Natural killer cell (primary cell): ENCODE measurements around the gene MAGEA11. TPM values are rescaled to one million over a fixed set of nuclear protein-coding genes. Genes with fewer than 3 reads are reported as not detected.
"Not testable (repeated sequence)": the region's sequence is repeated elsewhere in the genome, so short reads cannot be mapped to it uniquely, and the experiment has no call there.

Experiments
- ATAC-seq, 3 donors: fragments of 150-1000 bp in 2 of 3; fragments of 200-7000 bp in 1 of 3; cut with Tn5 transposase; 1 replicate in 1 of 3; 2 replicates in 2 of 3; pipeline ENCODE4 v1.10.0; 2021; ENCODE audit warnings: mild to moderate bottlenecking in 2 of 3, moderate library complexity in 2 of 3
- DNase-seq, 2 donors: peaks; one replicate each; pipeline versions ENCODE4 v3.0.0 to v3.0.0-alpha.2; 2013 to 2021; ENCODE audit warnings: mixed read lengths in 1 of 2
- H3K27ac ChIP-seq: one replicate; pipeline ENCODE4 v1.5.1; 2013; ENCODE audit warnings: mild to moderate bottlenecking, low read length
- H3K27me3 ChIP-seq: one replicate; pipeline ENCODE4 v1.6.1; 2013; ENCODE audit warnings: low read length; ENCODE audit not compliant: control insufficient read depth, insufficient read depth
- H3K36me3 ChIP-seq: one replicate; pipeline ENCODE4 v1.6.1; 2013; ENCODE audit warnings: low read length; ENCODE audit not compliant: control insufficient read depth, insufficient read depth
- H3K4me1 ChIP-seq: one replicate; pipeline ENCODE4 v1.6.1; 2013; ENCODE audit warnings: low read length; ENCODE audit not compliant: control insufficient read depth, insufficient read depth
- H3K4me3 ChIP-seq: one replicate; pipeline ENCODE4 v1.5.1; 2013; ENCODE audit warnings: low read length
- H3K9me3 ChIP-seq: one replicate; pipeline ENCODE4 v1.6.1; 2013; ENCODE audit warnings: low read length; ENCODE audit not compliant: control insufficient read depth, insufficient read depth
- H3K27ac Mint-ChIP-seq, 2 donors: one replicate each; pipeline ENCODE4 v1.8.0; 2022; ENCODE audit warnings: mild to moderate bottlenecking in 2 of 2, mixed read lengths in 2 of 2, moderate library complexity in 1 of 2
- H3K27me3 Mint-ChIP-seq, 2 donors: one replicate each; pipeline ENCODE4 v1.8.0; 2022; ENCODE audit warnings: low read depth in 2 of 2, mixed read lengths in 2 of 2
- H3K36me3 Mint-ChIP-seq: one replicate; pipeline ENCODE4 v1.8.0; 2022; ENCODE audit warnings: mixed read lengths
- H3K4me1 Mint-ChIP-seq, 2 donors: one replicate each; pipeline ENCODE4 v1.8.0; 2022; ENCODE audit warnings: mixed read lengths in 2 of 2
- H3K4me3 Mint-ChIP-seq: one replicate; pipeline ENCODE4 v1.8.0; 2022; ENCODE audit warnings: mild to moderate bottlenecking, moderate library complexity, mixed read lengths
- H3K9me3 Mint-ChIP-seq, 2 donors: one replicate each; pipeline ENCODE4 v1.8.0; 2022; ENCODE audit warnings: mixed read lengths in 2 of 2
- WGBS: methylation state at CpG from one replicate; pipeline ENCODE4 v1.1.7; 2013; ENCODE audit warnings: missing lambda C conversion rate; ENCODE audit not compliant: insufficient coverage; 5-methylcytosine and 5-hydroxymethylcytosine counted together
- intact Hi-C: fragments of 100-400 bp; cut with micrococcal nuclease; formaldehyde crosslinking; loops from one replicate; pipeline ENCODE4 v1.14.2; 2022
- total RNA-seq, 4 donors: library from RNA; stranded (reverse); fragments of 120-200 nt in 1 of 4; gene quantifications; one replicate each; pipeline versions ENCODE4 v1.2.3 to v1.2.4, GENCODE V29; 2013 to 2022
- TF ChIP-seq, protein P1 (sequence below): fragments of 200-600 bp; IDR thresholded peaks from one replicate; pipeline ENCODE4 v1.8.0; 2022; ENCODE audit warnings: antibody characterized with exemption

MAGEA11 gene
- total RNA-seq, 3 donors from 2014 or later (not counting 1 experiment from before 2014, with no cell fraction given), result not detected

DNA sequence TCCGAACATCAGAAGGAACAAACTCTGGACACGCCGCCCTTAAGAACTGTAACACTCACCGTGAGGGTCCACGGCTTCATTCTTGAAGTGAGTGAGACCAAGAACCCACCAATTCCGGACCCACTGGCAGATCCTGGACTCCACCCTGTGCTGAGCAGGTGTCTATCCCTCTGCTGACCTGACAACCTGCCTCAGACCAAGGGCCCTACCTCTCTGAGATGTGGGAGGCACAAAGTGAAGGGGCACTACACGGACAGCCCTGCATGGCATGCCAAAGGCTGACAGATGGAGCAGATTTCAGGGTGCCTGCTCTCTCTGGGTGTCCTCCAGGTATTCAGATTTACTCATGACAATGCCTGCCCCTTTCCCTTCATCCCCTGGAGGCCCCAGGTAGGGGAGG, 48.0 kb downstream of the MAGEA11 start:
- Histone ChIP-seq H3K36me3 (no peaks in the 10 kb centered on the region), H3K4me1 (no peaks in the 10 kb centered on the region), H3K9me3 (no peaks in the 10 kb centered on the region), H3K27ac (no peak overlapping the region), H3K4me3 (no peak overlapping the region), H3K27me3 (no peaks in the 10 kb centered on the region)
- Mint-ChIP-seq H3K4me3 (no peak overlapping the region), H3K9me3 (no peaks in the 10 kb centered on the region), H3K36me3 (no peaks in the 10 kb centered on the region), H3K4me1 (peaks cover 4 to 8% of the 10 kb centered on the region in 2 donors), H3K27ac (no peak overlapping the region), H3K27me3 (peaks cover 0 to 14% of the 10 kb centered on the region in 2 donors)
- 84% methylated on average over 7 of the region's 7 CpGs for WGBS
- ATAC-seq (no peak), DNase-seq (no peak)
- TF ChIP-seq, protein P1, sequence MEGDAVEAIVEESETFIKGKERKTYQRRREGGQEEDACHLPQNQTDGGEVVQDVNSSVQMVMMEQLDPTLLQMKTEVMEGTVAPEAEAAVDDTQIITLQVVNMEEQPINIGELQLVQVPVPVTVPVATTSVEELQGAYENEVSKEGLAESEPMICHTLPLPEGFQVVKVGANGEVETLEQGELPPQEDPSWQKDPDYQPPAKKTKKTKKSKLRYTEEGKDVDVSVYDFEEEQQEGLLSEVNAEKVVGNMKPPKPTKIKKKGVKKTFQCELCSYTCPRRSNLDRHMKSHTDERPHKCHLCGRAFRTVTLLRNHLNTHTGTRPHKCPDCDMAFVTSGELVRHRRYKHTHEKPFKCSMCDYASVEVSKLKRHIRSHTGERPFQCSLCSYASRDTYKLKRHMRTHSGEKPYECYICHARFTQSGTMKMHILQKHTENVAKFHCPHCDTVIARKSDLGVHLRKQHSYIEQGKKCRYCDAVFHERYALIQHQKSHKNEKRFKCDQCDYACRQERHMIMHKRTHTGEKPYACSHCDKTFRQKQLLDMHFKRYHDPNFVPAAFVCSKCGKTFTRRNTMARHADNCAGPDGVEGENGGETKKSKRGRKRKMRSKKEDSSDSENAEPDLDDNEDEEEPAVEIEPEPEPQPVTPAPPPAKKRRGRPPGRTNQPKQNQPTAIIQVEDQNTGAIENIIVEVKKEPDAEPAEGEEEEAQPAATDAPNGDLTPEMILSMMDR, result no peak
- intact Hi-C loops, result no loop called here

- TF ChIP-seq, protein P1, result no peak
- Mint-ChIP-seq H3K27me3 (peaks cover 0 to 18% of the 10 kb centered on the region in 2 donors), H3K4me1 (peaks cover 4 to 8% of the 10 kb centered on the region in 2 donors), H3K4me3 (no peak overlapping the region), H3K9me3 (no peaks in the 10 kb centered on the region), H3K27ac (no peak overlapping the region), H3K36me3 (no peaks in the 10 kb centered on the region)
- Histone ChIP-seq H3K9me3 (no peaks in the 10 kb centered on the region), H3K4me3 (no peak overlapping the region), H3K27ac (no peak overlapping the region), H3K4me1 (no peaks in the 10 kb centered on the region), H3K36me3 (no peaks in the 10 kb centered on the region), H3K27me3 (no peaks in the 10 kb centered on the region)
- intact Hi-C loops, result no loop called here
- WGBS, result no CpG with 5 or more reads among the region's 3 CpGs
- DNase-seq (no peak), ATAC-seq (no peak)
Measured at GRCh38 chrX:149760965-149761364, 49.1 kb downstream of the MAGEA11 start.

DNA sequence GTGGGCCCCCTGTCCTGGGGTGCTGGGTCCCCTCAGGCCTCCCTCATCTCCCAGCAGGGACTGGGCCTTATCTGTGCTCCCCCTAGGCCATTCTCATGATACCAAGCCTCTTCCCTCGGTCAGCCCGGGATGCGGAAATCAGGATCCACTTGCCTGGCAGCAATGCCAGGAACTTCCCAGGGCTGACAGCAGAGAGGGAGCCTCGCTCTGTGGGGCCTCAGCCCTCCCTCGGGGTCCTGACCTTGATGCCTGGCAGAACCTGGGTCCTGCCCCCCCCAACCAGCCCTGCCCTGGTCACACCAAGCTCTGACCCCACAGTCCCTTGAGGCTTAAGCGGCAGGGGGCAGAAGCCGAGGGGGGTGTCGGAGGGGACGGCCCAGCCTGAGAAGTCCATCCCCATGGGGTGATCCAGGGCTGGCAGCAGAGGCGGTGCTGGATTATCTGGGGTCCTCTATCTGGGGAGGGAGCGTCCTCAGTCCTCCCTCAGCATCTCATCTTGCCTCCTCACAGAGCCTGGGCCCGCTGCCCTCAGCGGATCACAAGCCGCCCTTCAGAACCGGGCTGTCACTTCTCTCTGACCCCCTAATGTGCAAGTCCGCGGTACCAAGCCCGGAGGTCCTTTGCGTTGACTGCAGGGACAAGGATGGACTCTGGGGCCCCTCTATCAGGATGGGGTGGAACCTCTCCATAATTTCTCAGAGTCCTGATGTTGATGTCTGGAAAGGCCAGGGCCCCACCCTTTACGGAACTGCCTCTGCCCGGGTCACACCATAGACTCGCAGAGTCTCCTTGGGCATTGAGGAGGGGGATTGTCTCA, 50.2 kb downstream of the MAGEA11 start:
- H3K4me3 ChIP-seq, DNase-seq, H3K27ac Mint-ChIP-seq, H3K4me1 Mint-ChIP-seq, H3K27ac ChIP-seq, H3K4me1 ChIP-seq, H3K27me3 ChIP-seq, ATAC-seq, H3K36me3 ChIP-seq, H3K4me3 Mint-ChIP-seq, H3K9me3 ChIP-seq, H3K9me3 Mint-ChIP-seq, intact Hi-C loops, H3K36me3 Mint-ChIP-seq: not testable (repeated sequence)
- H3K27me3 Mint-ChIP-seq, result peaks cover 0 to 25% of the 10 kb centered on the region in 2 donors
- WGBS, result 90% methylated on average over 17 of the region's 22 CpGs

DNA sequence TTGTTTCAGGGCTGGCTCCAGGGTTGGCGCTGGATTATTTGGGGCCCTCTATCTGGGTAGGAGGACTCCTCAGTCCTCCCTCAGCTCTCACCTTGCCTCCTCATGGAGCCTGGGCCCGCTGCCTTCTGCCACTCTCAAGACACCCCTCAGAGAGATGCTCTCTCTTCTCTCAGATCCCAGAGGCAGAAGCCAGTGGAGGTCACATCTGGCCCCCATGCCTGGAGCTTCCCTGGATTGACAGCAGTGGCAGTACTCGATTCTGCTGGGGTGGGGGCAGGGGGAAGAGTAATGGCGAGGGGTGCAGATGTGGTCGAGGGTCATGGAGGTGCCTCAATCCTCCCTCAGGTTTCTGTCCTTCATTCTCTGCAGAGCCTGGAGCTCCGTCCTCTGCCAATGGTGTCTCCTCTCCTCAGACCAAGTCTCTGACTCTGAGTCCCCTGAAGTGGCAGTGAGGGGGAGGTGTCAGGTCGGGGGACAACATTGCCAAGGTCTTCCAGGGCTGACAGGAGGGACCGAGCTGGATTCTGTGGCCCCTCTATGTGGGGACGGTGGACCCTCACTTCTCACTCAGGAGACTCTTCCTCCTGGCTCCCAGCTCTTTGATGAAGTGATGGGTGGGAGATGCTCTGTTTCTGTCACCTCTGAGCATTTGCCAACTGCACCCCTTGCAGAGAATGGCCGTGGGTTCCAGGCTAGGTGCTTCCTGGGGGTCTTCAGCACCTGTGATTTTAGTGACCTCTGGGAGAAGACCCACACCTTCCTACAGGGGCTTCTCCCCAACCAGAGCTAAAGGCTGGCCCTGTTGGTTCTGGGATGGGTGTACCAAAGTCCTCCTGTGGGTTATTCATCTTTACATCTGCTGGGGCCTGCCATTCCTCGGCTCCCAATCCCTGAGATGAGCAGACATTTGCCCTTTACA, 51.1 kb downstream of the MAGEA11 start:
- DNase-seq, result no peak
- H3K27ac Mint-ChIP-seq, result no peak overlapping the region
- Histone ChIP-seq H3K4me3 (no peak overlapping the region), H3K27me3 (no peaks in the 10 kb centered on the region), H3K4me1 (no peaks in the 10 kb centered on the region), H3K27ac (no peak overlapping the region), H3K36me3 (no peaks in the 10 kb centered on the region), H3K9me3 (no peaks in the 10 kb centered on the region)
- no peaks in the 10 kb centered on the region for H3K36me3 Mint-ChIP-seq
- H3K4me1 Mint-ChIP-seq, result peaks cover 4 to 8% of the 10 kb centered on the region in 2 donors
- no peaks in the 10 kb centered on the region for H3K9me3 Mint-ChIP-seq
- no peak overlapping the region for H3K4me3 Mint-ChIP-seq
- TF ChIP-seq, protein P1, result no peak
- 67% methylated on average over 7 of the region's 11 CpGs for WGBS
- no peak for ATAC-seq
- peaks cover 0 to 25% of the 10 kb centered on the region in 2 donors for H3K27me3 Mint-ChIP-seq
- intact Hi-C loops, result no loop called here
